ENCODE measurements around the gene ABCA1. TPM values are rescaled to one million over a fixed set of nuclear protein-coding genes. Genes with fewer than 3 reads are reported as not detected.
"Not testable (repeated sequence)": the region's sequence is repeated elsewhere in the genome, so short reads cannot be mapped to it uniquely, and the experiment has no call there.

Gene ABCA1
- total RNA-seq, 2 donors from 2014 or later, result 23.5 to 32.9 TPM

- no peak for DNase-seq (ENCODE audit: low spot score)
- intact Hi-C loops (cut with DNase I), result no loop called here
Observed at GRCh38 chr9:104786293-104786692, 141.7 kb downstream of the ABCA1 start.

- intact Hi-C loops (cut with DNase I), result no loop called here
- DNase-seq (ENCODE audit: low spot score), result no peak
Observed at GRCh38 chr9:104784098-104784497, 143.9 kb downstream of the ABCA1 start.

- intact Hi-C loops (cut with DNase I), result no loop called here
- no peak for DNase-seq (ENCODE audit: low spot score)
Observed at GRCh38 chr9:104783588-104783987, 144.4 kb downstream of the ABCA1 start.

GRCh38 chr9:104780796-104781395, 147.1 kb downstream of the ABCA1 start:
- intact Hi-C loops (cut with DNase I), result no loop called here
- DNase-seq (ENCODE audit: low spot score), result no peak

- intact Hi-C loops (cut with DNase I), result no loop called here
- DNase-seq (ENCODE audit: low spot score), result no peak
Observed at GRCh38 chr9:104779946-104780535, 147.9 kb downstream of the ABCA1 start.

- intact Hi-C loops (cut with DNase I), result no loop called here
- DNase-seq (ENCODE audit: low spot score), result no peak
Observed at GRCh38 chr9:104779334-104779733, 148.6 kb downstream of the ABCA1 start.

- DNase-seq (ENCODE audit: low spot score), result no peak
- intact Hi-C loops (cut with DNase I), result no loop called here
Observed at GRCh38 chr9:104778802-104779201, 149.2 kb downstream of the ABCA1 start.

- intact Hi-C loops (cut with DNase I), result no loop called here
- no peak for DNase-seq (ENCODE audit: low spot score)
Observed at GRCh38 chr9:104776797-104777196, 151.2 kb downstream of the ABCA1 start.

- no peak for DNase-seq (ENCODE audit: low spot score)
- intact Hi-C loops (cut with DNase I), result no loop called here
Observed at GRCh38 chr9:104775976-104776375, 152.0 kb downstream of the ABCA1 start.

GRCh38 chr9:104775574-104775936, 152.4 kb downstream of the ABCA1 start:
- no peak for DNase-seq (ENCODE audit: low spot score)
- intact Hi-C loops (cut with DNase I), result no loop called here

GRCh38 chr9:104774831-104775573, 153.0 kb downstream of the ABCA1 start:
- intact Hi-C loops (cut with DNase I), result no loop called here

GRCh38 chr9:104774132-104774531, 153.8 kb downstream of the ABCA1 start:
- intact Hi-C loops (cut with DNase I), result no loop called here
- DNase-seq (ENCODE audit: low spot score), result no peak

More at GRCh38 chr9:104774831-104775573, 153.0 kb downstream of the ABCA1 start:
- DNase-seq (ENCODE audit: low spot score), result no peak

- DNase-seq (ENCODE audit: low spot score), result no peak
- intact Hi-C loops (cut with DNase I), result no loop called here
Observed at GRCh38 chr9:104772714-104773510, 155.0 kb downstream of the ABCA1 start.

- intact Hi-C loops (cut with DNase I), result no loop called here
- DNase-seq (ENCODE audit: low spot score), result no peak
Observed at GRCh38 chr9:104769655-104770054, 158.3 kb downstream of the ABCA1 start.

GRCh38 chr9:104769029-104769428, 158.9 kb downstream of the ABCA1 start:
- DNase-seq (ENCODE audit: low spot score); intact Hi-C loops (cut with DNase I): not testable (repeated sequence)

- no peak for DNase-seq (ENCODE audit: low spot score)
- intact Hi-C loops (cut with DNase I), result no loop called here
Observed at GRCh38 chr9:104767507-104767906, 160.4 kb downstream of the ABCA1 start.

- DNase-seq (ENCODE audit: low spot score), result no peak
- intact Hi-C loops (cut with DNase I), result no loop called here
Observed at GRCh38 chr9:104766025-104766424, 161.9 kb downstream of the ABCA1 start.

GRCh38 chr9:104765138-104765537, 162.8 kb downstream of the ABCA1 start:
- DNase-seq (ENCODE audit: low spot score), result no peak
- intact Hi-C loops (cut with DNase I), result no loop called here

- intact Hi-C loops (cut with DNase I), result no loop called here
- no peak for DNase-seq (ENCODE audit: low spot score)
Observed at GRCh38 chr9:104758974-104759373, 169.0 kb downstream of the ABCA1 start.

GRCh38 chr9:104750185-104750767, 177.7 kb downstream of the ABCA1 start:
- intact Hi-C loops (cut with DNase I), result no loop called here

More at GRCh38 chr9:104750185-104750767, 177.7 kb downstream of the ABCA1 start:
- no peak for DNase-seq (ENCODE audit: low spot score)

Data from posterior vena cava (tissue), 2 donors.